B cell (primary cell): Measurements from ENCODE around the gene DNAJC25. TPM values are rescaled to one million over a fixed set of nuclear protein-coding genes. Genes with fewer than 3 reads are reported as not detected.

Source experiments
- ATAC-seq: fragments of 200-7000 bp; cut with Tn5 transposase; one replicate; pipeline ENCODE4 v1.10.0; 2021; ENCODE audit warnings: low read depth, mild to moderate bottlenecking, moderate number of reproducible peaks, moderate library complexity
- CTCF ChIA-PET: fragments of 350-600 bp; sonication (Branson Sonifier 250); formaldehyde crosslinking; loops from one replicate; lab custom pipeline; 2021; ENCODE audit warnings: antibody characterized with exemption, inconsistent platforms; lab: Charles Lee
- POLR2A ChIA-PET: fragments of 350-600 bp; sonication (Branson Sonifier 250); formaldehyde crosslinking; loops from one replicate; lab custom pipeline; 2021; ENCODE audit warnings: antibody characterized with exemption; lab: Charles Lee
- DNase-seq: peaks from one replicate; pipeline ENCODE4 v3.0.0; 2013
- H2AFZ ChIP-seq: 2 replicates; pipeline ENCODE4 v1.6.1; 2012; ENCODE audit warnings: mild to moderate bottlenecking, low read depth, low read length; ENCODE audit not compliant: insufficient read depth, poor library complexity, severe bottlenecking
- H3K27ac ChIP-seq, 2 donors: 1 replicate in 1 of 2; 2 replicates in 1 of 2; pipeline ENCODE4 v1.5.1; 2012 to 2013; ENCODE audit warnings: low read length in 2 of 2, mild to moderate bottlenecking in 2 of 2, moderate library complexity in 1 of 2
- H3K27me3 ChIP-seq, 4 experiments: fragments of 200-600 bp in 1 of 4; sonication (generic) in 1 of 4; replicated peaks in 1 of 4; 1 replicate in 2 of 4; 2 replicates in 2 of 4; pipeline versions ENCODE4 v1.6.1 to v1.7.0; 2013 to 2016; ENCODE audit warnings: low read length in 3 of 4, mild to moderate bottlenecking in 2 of 4, mixed read lengths in 1 of 4, moderate library complexity in 1 of 4; ENCODE audit not compliant: insufficient read depth in 4 of 4, control insufficient read depth in 3 of 4; ENCODE audit errors: control extremely low read depth in 1 of 4
- H3K36me3 ChIP-seq, 2 experiments: replicated peaks in 1 of 2; 1 replicate in 1 of 2; 2 replicates in 1 of 2; pipeline versions ENCODE4 v1.6.1 to v1.7.1; 2013; ENCODE audit warnings: low read length in 1 of 2; ENCODE audit not compliant: insufficient read depth in 2 of 2, control insufficient read depth in 1 of 2; ENCODE audit errors: control extremely low read depth in 1 of 2, extremely low read depth in 1 of 2
- H3K4me1 ChIP-seq, 2 donors: fragments of 200-600 bp in 1 of 2; sonication (generic) in 1 of 2; 1 replicate in 1 of 2; 2 replicates in 1 of 2; pipeline versions ENCODE4 v1.5.1 to v1.6.1; 2013 to 2017; ENCODE audit warnings: low read length in 2 of 2; ENCODE audit not compliant: control insufficient read depth in 2 of 2, insufficient read depth in 2 of 2
- H3K4me2 ChIP-seq: replicated peaks from 2 replicates; pipeline ENCODE3; 2012; ENCODE audit warnings: mild to moderate bottlenecking, low read depth, low read length; ENCODE audit not compliant: poor library complexity, severe bottlenecking
- H3K4me3 ChIP-seq, 5 experiments: fragments of 200-600 bp in 1 of 5; sonication (generic) in 1 of 5; 1 replicate in 3 of 5; 2 replicates in 2 of 5; pipeline versions ENCODE4 v1.5.1 to v1.7.0; 2011 to 2016; ENCODE audit warnings: low read length in 4 of 5, mild to moderate bottlenecking in 4 of 5, low read depth in 2 of 5, control low read depth in 1 of 5, moderate library complexity in 1 of 5; ENCODE audit not compliant: insufficient read depth in 1 of 5; ENCODE audit errors: control extremely low read depth in 1 of 5, extremely low read depth in 1 of 5
- H3K79me2 ChIP-seq: fragments of 200-600 bp; sonication (generic); one replicate; pipeline ENCODE4 v1.6.0; 2016; ENCODE audit warnings: low read length; ENCODE audit not compliant: control insufficient read depth, insufficient read depth
- H3K9ac ChIP-seq: fragments of 200-600 bp; sonication (generic); 2 replicates; pipeline ENCODE4 v1.6.1; 2017; ENCODE audit warnings: mild to moderate bottlenecking, low read length, moderate library complexity
- H3K9me3 ChIP-seq, 3 donors: one replicate each; pipeline versions ENCODE4 v1.6.1 to v1.7.1; 2013; ENCODE audit warnings: low read length in 2 of 3; ENCODE audit not compliant: control insufficient read depth in 2 of 3, insufficient read depth in 1 of 3; ENCODE audit errors: control extremely low read depth in 1 of 3
- H4K20me1 ChIP-seq: 2 replicates; pipeline ENCODE4 v1.6.0; 2012; ENCODE audit warnings: mild to moderate bottlenecking, low read length; ENCODE audit not compliant: insufficient read depth, control insufficient read depth, poor library complexity, severe bottlenecking
- H3K27ac Mint-ChIP-seq: one replicate; pipeline ENCODE4 v1.8.0; 2021; ENCODE audit warnings: mixed read lengths
- H3K27me3 Mint-ChIP-seq: one replicate; pipeline ENCODE4 v1.8.0; 2021; ENCODE audit warnings: mixed read lengths
- H3K4me1 Mint-ChIP-seq: one replicate; pipeline ENCODE4 v1.8.0; 2021; ENCODE audit warnings: mixed read lengths
- H3K4me3 Mint-ChIP-seq: one replicate; pipeline ENCODE4 v1.8.0; 2021; ENCODE audit warnings: mixed read lengths
- H3K9me3 Mint-ChIP-seq: one replicate; pipeline ENCODE4 v1.8.0; 2022; ENCODE audit warnings: mixed read lengths; ENCODE audit not compliant: insufficient read depth
- EZH2 ChIP-seq: IDR thresholded peaks from 2 replicates; pipeline ENCODE4 v1.6.1; 2012; ENCODE audit warnings: borderline replicate concordance, low read depth, mild to moderate bottlenecking, moderate library complexity, low read length; ENCODE audit not compliant: insufficient read depth, poor library complexity, severe bottlenecking
- WGBS: methylation state at CpG from one replicate; pipeline ENCODE4 v1.1.5; 2013; ENCODE audit warnings: missing lambda C conversion rate; ENCODE audit not compliant: insufficient coverage; 5-methylcytosine and 5-hydroxymethylcytosine counted together
- intact Hi-C: fragments of 100-400 bp; cut with micrococcal nuclease; formaldehyde crosslinking; loops from one replicate; pipeline ENCODE4 v1.10.0; 2022
- polyA plus RNA-seq: library from polyadenylated mRNA; depleted of rRNA; stranded (reverse); fragments of >200 nt; gene quantifications from 2 replicates; pipeline ENCODE4 v1.2.3, GENCODE V29; 2012
- total RNA-seq, 2 donors: library from RNA; stranded (reverse); fragments of 120-200 nt in 1 of 2; gene quantifications; 1 replicate in 1 of 2; 2 replicates in 1 of 2; pipeline versions ENCODE4 v1.2.3 to v1.2.4, GENCODE V29; 2013 to 2022
- TF ChIP-seq, protein P1 (sequence below): fragments of 200-600 bp; IDR thresholded peaks from one replicate; pipeline ENCODE4 v1.8.0; 2022; ENCODE audit warnings: antibody characterized with exemption, mild to moderate bottlenecking

DNAJC25 gene
- total and polyA plus RNA-seq, 2 donors (not counting 1 experiment from before 2014, with no cell fraction given): 3.1 to 4.1 TPM

DNA sequence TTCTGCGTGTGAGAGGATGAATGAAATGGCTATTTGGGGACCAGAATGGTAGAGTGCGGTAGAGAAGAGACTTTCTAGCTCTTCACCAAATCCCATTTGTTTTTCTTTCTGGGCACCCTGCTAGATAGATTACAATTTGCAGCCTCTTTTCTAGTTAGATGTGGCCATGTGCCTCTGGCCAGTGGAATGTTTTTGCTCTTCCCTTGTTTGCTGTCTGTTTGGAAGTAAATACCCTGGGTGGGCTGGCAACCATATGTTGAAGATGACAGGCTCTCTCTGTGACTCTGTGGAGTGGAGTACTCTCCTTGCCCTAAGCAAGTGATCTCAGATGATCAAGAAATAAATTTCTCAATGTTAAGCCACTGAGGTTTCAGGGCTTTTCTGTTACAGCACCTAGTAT, 43.2 kb downstream of the DNAJC25 start:
- no peaks in the 10 kb centered on the region for H3K4me1 Mint-ChIP-seq
- Histone ChIP-seq H3K79me2 (no peaks in the 10 kb centered on the region), H2AFZ (no peak overlapping the region), H3K9me3 (no peaks in the 10 kb centered on the region), H3K4me1 (no peaks in the 10 kb centered on the region), H3K36me3 (peaks cover 0 to 7% of the 10 kb centered on the region in 2 experiments), H3K9ac (no peak overlapping the region), H3K4me2 (no peak overlapping the region), H3K27ac (no peak overlapping the region), H3K4me3 (no peak overlapping the region), H3K27me3 (no peaks in the 10 kb centered on the region), H4K20me1 (no peaks in the 10 kb centered on the region)
- intact Hi-C loops: no loop called here
- ChIA-PET CTCF (no interaction called here), POLR2A (no interaction called here)
- no peaks in the 10 kb centered on the region for H3K9me3 Mint-ChIP-seq
- TF ChIP-seq, protein P1, sequence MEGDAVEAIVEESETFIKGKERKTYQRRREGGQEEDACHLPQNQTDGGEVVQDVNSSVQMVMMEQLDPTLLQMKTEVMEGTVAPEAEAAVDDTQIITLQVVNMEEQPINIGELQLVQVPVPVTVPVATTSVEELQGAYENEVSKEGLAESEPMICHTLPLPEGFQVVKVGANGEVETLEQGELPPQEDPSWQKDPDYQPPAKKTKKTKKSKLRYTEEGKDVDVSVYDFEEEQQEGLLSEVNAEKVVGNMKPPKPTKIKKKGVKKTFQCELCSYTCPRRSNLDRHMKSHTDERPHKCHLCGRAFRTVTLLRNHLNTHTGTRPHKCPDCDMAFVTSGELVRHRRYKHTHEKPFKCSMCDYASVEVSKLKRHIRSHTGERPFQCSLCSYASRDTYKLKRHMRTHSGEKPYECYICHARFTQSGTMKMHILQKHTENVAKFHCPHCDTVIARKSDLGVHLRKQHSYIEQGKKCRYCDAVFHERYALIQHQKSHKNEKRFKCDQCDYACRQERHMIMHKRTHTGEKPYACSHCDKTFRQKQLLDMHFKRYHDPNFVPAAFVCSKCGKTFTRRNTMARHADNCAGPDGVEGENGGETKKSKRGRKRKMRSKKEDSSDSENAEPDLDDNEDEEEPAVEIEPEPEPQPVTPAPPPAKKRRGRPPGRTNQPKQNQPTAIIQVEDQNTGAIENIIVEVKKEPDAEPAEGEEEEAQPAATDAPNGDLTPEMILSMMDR: no peak
- TF ChIP-seq EZH2: no peak
- DNase-seq (no peak), ATAC-seq (no peak)
- no peaks in the 10 kb centered on the region for H3K27me3 Mint-ChIP-seq
- no peak overlapping the region for H3K27ac Mint-ChIP-seq
- 100% methylated on average over 1 of the region's 2 CpGs for WGBS
- H3K4me3 Mint-ChIP-seq: no peak overlapping the region

- Histone ChIP-seq H3K79me2 (no peaks in the 10 kb centered on the region), H3K27ac (no peak overlapping the region), H2AFZ (no peak overlapping the region), H3K4me1 (no peaks in the 10 kb centered on the region), H3K9ac (no peak overlapping the region), H3K27me3 (no peaks in the 10 kb centered on the region), H3K4me2 (no peak overlapping the region), H3K4me3 (no peak overlapping the region), H3K36me3 (peaks cover 0 to 7% of the 10 kb centered on the region in 2 experiments), H3K9me3 (no peaks in the 10 kb centered on the region), H4K20me1 (no peaks in the 10 kb centered on the region)
- no peaks in the 10 kb centered on the region for H3K9me3 Mint-ChIP-seq
- TF ChIP-seq, protein P1: no peak
- no peak for TF ChIP-seq EZH2
- no peaks in the 10 kb centered on the region for H3K4me1 Mint-ChIP-seq
- ChIA-PET CTCF (interaction anchor here (0.7 to 0.8 kb wide), 2 partner anchors 78 to 399 kb away, joined by 3 read pairs; no protein-coding TSS in a partner anchor), POLR2A (no interaction called here)
- H3K27ac Mint-ChIP-seq: no peak overlapping the region
- no peaks in the 10 kb centered on the region for H3K27me3 Mint-ChIP-seq
- intact Hi-C loops: no loop called here
- H3K4me3 Mint-ChIP-seq: no peak overlapping the region
- DNase-seq (no peak), ATAC-seq (no peak)
- WGBS: no CpG with 5 or more reads among the region's 3 CpGs
Observed at GRCh38 chr9:111676116-111676515, 45.0 kb downstream of the DNAJC25 start.
